PC-3 (cell line): Measurements from ENCODE around the gene CP. TPM values are rescaled to one million over a fixed set of nuclear protein-coding genes. Genes with fewer than 3 reads are reported as not detected.
"Not testable (repeated sequence)": the region's sequence is repeated elsewhere in the genome, so short reads cannot be mapped to it uniquely, and the experiment has no call there.

Experiments used
- ATAC-seq: fragments of 200-7000 bp; cut with Tn5 transposase; 2 replicates; pipeline ENCODE4 v1.9.1; 2020; ENCODE audit warnings: mild to moderate bottlenecking, moderate library complexity
- BruUV-seq: library from RNA; stranded (reverse); fragments of 400-500 nt; replicated peaks from 2 replicates; lab custom pipeline; 2021; lab: Mats Ljungman, UMichigan
- CTCF ChIA-PET: fragments of 300-600 bp; sonication (Branson Sonifier 250); formaldehyde crosslinking; loops from one replicate; lab custom pipeline; 2022; ENCODE audit warnings: antibody characterized with exemption; lab: Charles Lee
- POLR2A ChIA-PET: fragments of 300-600 bp; sonication (Branson Sonifier 250); formaldehyde crosslinking; loops from one replicate; lab custom pipeline; 2022; ENCODE audit warnings: antibody characterized with exemption; ENCODE audit not compliant: unreplicated experiment; lab: Charles Lee
- DNase-seq: peaks from one replicate; pipeline ENCODE4 v3.0.0-alpha.2; 2015
- H2AFZ ChIP-seq: fragments of 300-600 bp; sonication (generic); 2 replicates; pipeline ENCODE4 v1.6.0; 2016; ENCODE audit warnings: antibody characterized with exemption, low read length
- H3F3A ChIP-seq: fragments of 300-600 bp; sonication (generic); one replicate; pipeline ENCODE4 v1.6.0; 2017; ENCODE audit warnings: antibody characterized with exemption, low read length, control low read depth, mild to moderate bottlenecking; ENCODE audit not compliant: unreplicated experiment
- H3K27ac ChIP-seq: fragments of 300-600 bp; sonication (generic); 2 replicates; pipeline ENCODE4 v1.5.1; 2016; ENCODE audit warnings: mild to moderate bottlenecking, low read length
- H3K27me3 ChIP-seq: fragments of 300-600 bp; sonication (generic); 2 replicates; pipeline ENCODE4 v1.6.1; 2016; ENCODE audit warnings: low read length, mixed read lengths
- H3K36me3 ChIP-seq: fragments of 300-600 bp; sonication (generic); 2 replicates; pipeline ENCODE4 v1.6.1; 2016; ENCODE audit warnings: low read depth, mixed run types, low read length, mixed read lengths
- H3K4me1 ChIP-seq: fragments of 300-600 bp; sonication (generic); 2 replicates; pipeline ENCODE4 v1.5.1; 2016; ENCODE audit warnings: low read length; ENCODE audit not compliant: insufficient read depth
- H3K4me2 ChIP-seq: fragments of 300-600 bp; sonication (generic); 2 replicates; pipeline ENCODE4 v1.6.0; 2016; ENCODE audit warnings: low read length
- H3K4me3 ChIP-seq: fragments of 300-600 bp; sonication (generic); 2 replicates; pipeline ENCODE4 v1.5.1; 2016; ENCODE audit warnings: mild to moderate bottlenecking, low read length, mixed read lengths
- H3K79me2 ChIP-seq: fragments of 300-600 bp; sonication (generic); 2 replicates; pipeline ENCODE4 v1.6.1; 2017; ENCODE audit warnings: low read length, mixed read lengths
- H3K9ac ChIP-seq: fragments of 300-600 bp; sonication (generic); 2 replicates; pipeline ENCODE4 v1.6.0; 2016; ENCODE audit warnings: mild to moderate bottlenecking, low read length
- H3K9me2 ChIP-seq: fragments of 300-600 bp; sonication (generic); replicated peaks from 2 replicates; pipeline ENCODE4 v1.6.1; 2016; ENCODE audit warnings: mixed run types, low read length, mixed read lengths
- H3K9me3 ChIP-seq: fragments of 300-600 bp; sonication (generic); 2 replicates; pipeline ENCODE4 v1.6.1; 2016; ENCODE audit warnings: low read length, mixed read lengths
- H4K20me1 ChIP-seq: fragments of 300-600 bp; sonication (generic); 2 replicates; pipeline ENCODE4 v1.6.1; 2016; ENCODE audit warnings: low read length, mixed read lengths
- EZH2 ChIP-seq: fragments of 300-600 bp; sonication (generic); IDR thresholded peaks from one replicate; pipeline ENCODE4 v1.6.1; 2017; ENCODE audit warnings: antibody characterized with exemption, mild to moderate bottlenecking, low read length; ENCODE audit not compliant: unreplicated experiment
- EZH2phosphoT487 ChIP-seq: fragments of 300-600 bp; sonication (generic); IDR thresholded peaks from 2 replicates; pipeline ENCODE4 v1.6.1; 2018; ENCODE audit warnings: mild to moderate bottlenecking, antibody characterized with exemption, low read length, borderline replicate concordance
- intact Hi-C: fragments of 100-400 bp; cut with micrococcal nuclease; formaldehyde crosslinking; loops from 2 replicates; pipeline ENCODE4 v1.9.0; 2023
- total RNA-seq: library from RNA; depleted of rRNA; stranded (reverse); fragments of >200 nt; gene quantifications from 2 replicates; pipeline ENCODE4 v1.2.3, GENCODE V29; 2014
- TF ChIP-seq, protein P1 (sequence below): fragments of 300-600 bp; sonication (generic); conservative IDR thresholded peaks from 2 replicates; pipeline ENCODE4 v1.5.1; 2017; ENCODE audit warnings: antibody characterized with exemption, low read depth, mild to moderate bottlenecking, low read length

Gene CP
- total RNA-seq, 1 experiment from 2014 or later: 0.04 TPM

DNA sequence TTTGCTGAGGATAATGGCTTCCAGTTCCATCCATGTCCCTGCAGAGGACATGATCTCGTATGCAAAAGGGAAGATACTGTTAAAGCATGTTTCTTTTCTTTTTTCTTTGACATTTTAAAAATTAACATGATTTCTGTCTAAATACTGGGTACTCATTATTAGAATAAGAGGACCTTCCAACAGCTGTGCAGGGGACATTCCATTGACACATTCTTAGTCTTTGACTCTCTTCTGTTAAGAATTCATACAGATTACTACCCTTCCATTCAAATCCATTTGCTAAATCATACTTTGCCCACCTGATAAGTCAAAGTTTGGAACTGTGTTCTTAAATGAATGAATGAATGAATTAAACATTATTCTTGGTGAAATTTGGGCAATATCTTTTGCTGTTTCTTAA lies 5.1 kb upstream of the CP start:
- CTCF ChIA-PET: no interaction called here
- no peak for DNase-seq
- POLR2A ChIA-PET: no interaction called here
- Histone ChIP-seq H3K9me3 (no peaks in the 10 kb centered on the region), H4K20me1 (no peaks in the 10 kb centered on the region), H3K79me2 (no peaks in the 10 kb centered on the region), H3K4me1 (peaks cover 11% of the 10 kb centered on the region), H3K9me2 (no peaks in the 10 kb centered on the region), H3K9ac (no peak overlapping the region), H2AFZ (no peak overlapping the region), H3K4me3 (no peak overlapping the region), H3K27me3 (no peaks in the 10 kb centered on the region), H3K4me2 (no peak overlapping the region), H3K27ac (no peak overlapping the region), H3K36me3 (no peaks in the 10 kb centered on the region), H3F3A (no peaks in the 10 kb centered on the region)
- TF ChIP-seq, protein P1, sequence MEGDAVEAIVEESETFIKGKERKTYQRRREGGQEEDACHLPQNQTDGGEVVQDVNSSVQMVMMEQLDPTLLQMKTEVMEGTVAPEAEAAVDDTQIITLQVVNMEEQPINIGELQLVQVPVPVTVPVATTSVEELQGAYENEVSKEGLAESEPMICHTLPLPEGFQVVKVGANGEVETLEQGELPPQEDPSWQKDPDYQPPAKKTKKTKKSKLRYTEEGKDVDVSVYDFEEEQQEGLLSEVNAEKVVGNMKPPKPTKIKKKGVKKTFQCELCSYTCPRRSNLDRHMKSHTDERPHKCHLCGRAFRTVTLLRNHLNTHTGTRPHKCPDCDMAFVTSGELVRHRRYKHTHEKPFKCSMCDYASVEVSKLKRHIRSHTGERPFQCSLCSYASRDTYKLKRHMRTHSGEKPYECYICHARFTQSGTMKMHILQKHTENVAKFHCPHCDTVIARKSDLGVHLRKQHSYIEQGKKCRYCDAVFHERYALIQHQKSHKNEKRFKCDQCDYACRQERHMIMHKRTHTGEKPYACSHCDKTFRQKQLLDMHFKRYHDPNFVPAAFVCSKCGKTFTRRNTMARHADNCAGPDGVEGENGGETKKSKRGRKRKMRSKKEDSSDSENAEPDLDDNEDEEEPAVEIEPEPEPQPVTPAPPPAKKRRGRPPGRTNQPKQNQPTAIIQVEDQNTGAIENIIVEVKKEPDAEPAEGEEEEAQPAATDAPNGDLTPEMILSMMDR: no peak
- TF ChIP-seq EZH2phosphoT487: no peak
- no peak for TF ChIP-seq EZH2
- intact Hi-C loops: no loop called here
- no TSS peak for BruUV-seq
- no peak for ATAC-seq

DNA sequence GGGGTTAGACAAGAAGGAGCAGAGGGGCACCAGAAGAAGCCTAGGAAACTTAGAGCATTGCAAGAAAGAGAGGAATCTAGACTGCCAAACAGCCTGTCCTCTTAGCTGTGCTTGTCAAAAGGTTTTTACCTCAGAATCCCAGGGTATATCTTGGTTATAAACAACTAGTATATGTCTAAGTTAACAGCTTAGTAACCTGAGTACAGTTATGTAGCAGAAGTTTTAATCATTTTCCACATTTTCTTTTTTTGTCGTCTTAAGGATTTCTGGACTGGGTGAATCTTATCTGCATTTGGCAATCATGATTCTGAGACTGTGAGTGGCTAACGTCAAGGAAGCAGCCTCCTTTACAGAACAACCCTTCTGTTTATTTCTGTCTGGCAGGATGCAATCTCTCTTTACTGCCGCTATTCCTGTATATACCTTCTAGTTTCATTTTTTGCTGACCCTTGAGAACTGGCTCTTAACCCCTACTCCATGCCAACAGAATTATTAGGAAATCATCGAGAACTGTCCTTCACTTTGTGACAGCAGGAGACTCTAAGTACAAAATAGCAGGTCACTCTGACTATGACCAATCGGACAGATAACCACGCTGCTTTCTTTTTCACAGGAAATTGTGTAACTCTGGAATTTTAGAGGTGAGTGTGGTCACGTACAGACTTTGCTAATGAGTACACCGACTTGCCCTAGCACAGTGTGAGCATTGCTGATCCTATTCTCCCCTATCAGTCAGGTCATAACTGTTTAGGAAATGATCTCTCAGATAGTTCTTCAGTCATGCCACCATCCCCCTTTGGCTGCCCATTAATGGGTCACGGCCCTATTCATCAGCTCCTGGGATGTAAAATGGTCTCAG lies 3.3 kb upstream of the CP start:
- intact Hi-C loops: loop anchor here (1.0 to 5.0 kb wide), 3 partner anchors 20 to 93 kb away; no protein-coding TSS in a partner anchor
- Histone ChIP-seq H3K4me3 (peak overlapping the region; percentile 73), H3K27ac (peak overlapping the region; percentile 38), H3K36me3 (no peaks in the 10 kb centered on the region), H3K4me1 (peaks cover 11% of the 10 kb centered on the region), H3K9ac (peak overlapping the region; percentile 39), H2AFZ (peak overlapping the region; percentile 94), H4K20me1 (no peaks in the 10 kb centered on the region), H3K79me2 (no peaks in the 10 kb centered on the region), H3K9me2 (no peaks in the 10 kb centered on the region), H3K9me3 (no peaks in the 10 kb centered on the region), H3K27me3 (no peaks in the 10 kb centered on the region), H3F3A (no peaks in the 10 kb centered on the region), H3K4me2 (peak overlapping the region; percentile 92)
- ChIA-PET CTCF (no interaction called here), POLR2A (no interaction called here)
- ATAC-seq (peak; percentile 81), DNase-seq (peak; percentile 73)
- TF ChIP-seq EZH2phosphoT487 (no peak), EZH2 (no peak)
- TF ChIP-seq, protein P1: no peak
- BruUV-seq: no TSS peak

DNA sequence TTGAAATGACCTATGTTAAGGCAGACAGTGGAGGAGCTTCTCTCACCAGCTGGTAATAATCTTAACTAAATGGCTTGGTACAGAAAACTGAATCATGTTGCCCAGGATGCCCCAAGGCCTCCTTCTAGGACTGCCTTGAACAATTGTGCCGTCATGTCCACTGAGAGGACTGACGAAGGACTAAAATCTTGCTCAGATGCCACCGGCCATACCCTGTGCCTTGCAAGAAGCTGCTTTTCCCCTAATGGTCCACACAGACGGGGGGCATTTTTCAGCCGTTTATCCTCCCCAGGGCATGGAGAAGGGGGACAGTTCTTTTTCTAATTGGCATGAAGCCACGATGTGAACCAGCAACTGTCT lies 1.8 kb upstream of the CP start:
- Histone ChIP-seq H3F3A (no peaks in the 10 kb centered on the region), H3K4me2 (no peak overlapping the region), H3K27me3 (no peaks in the 10 kb centered on the region), H3K9me2 (no peaks in the 10 kb centered on the region), H3K27ac (no peak overlapping the region), H2AFZ (no peak overlapping the region), H3K4me1 (peaks cover 11% of the 10 kb centered on the region), H3K79me2 (no peaks in the 10 kb centered on the region), H3K4me3 (no peak overlapping the region), H4K20me1 (no peaks in the 10 kb centered on the region), H3K9ac (no peak overlapping the region), H3K9me3 (no peaks in the 10 kb centered on the region), H3K36me3 (no peaks in the 10 kb centered on the region)
- DNase-seq (no peak), ATAC-seq (no peak)
- TF ChIP-seq, protein P1: no peak
- no peak for TF ChIP-seq EZH2
- TF ChIP-seq EZH2phosphoT487: no peak
- ChIA-PET CTCF (no interaction called here), POLR2A (no interaction called here)
- intact Hi-C loops: loop anchor here (5.0 kb wide), 1 partner anchor 91 kb away; no protein-coding TSS in a partner anchor
- no TSS peak for BruUV-seq

DNA sequence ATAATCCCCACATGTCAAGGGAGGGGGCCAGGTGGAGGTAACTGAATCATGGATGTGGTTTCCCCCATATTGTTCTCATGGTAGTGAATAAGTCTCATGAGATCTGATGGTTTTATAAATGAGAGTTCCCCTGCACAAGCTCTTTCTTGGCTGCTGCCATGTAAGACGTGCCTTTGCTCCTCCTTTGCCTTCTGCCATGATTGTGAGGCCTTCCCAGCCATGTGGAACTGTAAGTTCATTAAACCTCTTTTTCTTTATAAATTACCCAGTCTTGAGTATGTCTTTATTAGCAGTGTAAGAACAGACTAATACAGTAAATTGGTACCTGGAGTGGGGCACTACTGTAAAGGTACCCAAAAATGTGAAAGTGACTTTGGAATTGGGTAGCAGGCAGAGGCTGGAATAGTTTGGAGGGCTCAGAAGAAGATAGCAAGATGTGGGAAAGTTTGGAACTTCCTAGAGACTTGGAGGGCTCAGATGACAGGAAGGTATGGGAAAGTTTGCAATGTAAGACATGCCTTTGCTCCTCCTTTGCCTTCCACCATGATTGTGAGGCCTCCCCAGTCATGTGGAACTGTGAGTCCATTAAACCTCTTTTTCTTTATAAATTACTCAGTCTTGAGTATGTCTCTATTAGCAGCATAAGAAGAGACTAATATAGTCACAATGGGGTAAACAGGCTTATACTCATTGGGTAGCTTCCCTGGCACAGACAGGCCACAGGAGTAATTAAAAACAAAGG lies 2.1 kb downstream of the CP start:
- H3K27me3 ChIP-seq, H3F3A ChIP-seq, H3K4me3 ChIP-seq, H3K4me2 ChIP-seq, BruUV-seq, ATAC-seq, H3K36me3 ChIP-seq, H3K79me2 ChIP-seq, H3K4me1 ChIP-seq, H3K9ac ChIP-seq, CTCF ChIA-PET, POLR2A ChIA-PET, H3K9me3 ChIP-seq, H2AFZ ChIP-seq, H3K27ac ChIP-seq, DNase-seq, H4K20me1 ChIP-seq, H3K9me2 ChIP-seq: not testable (repeated sequence)
- intact Hi-C loops: loop anchor here (2.0 to 5.0 kb wide), 2 partner anchors 15 to 87 kb away; no protein-coding TSS in a partner anchor
